ENCODE data around the gene ROBO4. TPM values are rescaled to one million over a fixed set of nuclear protein-coding genes. Genes with fewer than 3 reads are reported as not detected.

Gene ROBO4
- total and polyA plus RNA-seq, 9 of the 15 experiments (the other 6 are each of a cell fraction or from before 2014, with no cell fraction given): not detected

GRCh38 chr11:124841840-124842239 lies 55.8 kb downstream of the ROBO4 start:
- H3K4me3 ChIP-seq: no peak overlapping the region
- intact Hi-C loops (cut with micrococcal nuclease): no loop called here
- no peaks in the 10 kb centered on the region for H3K79me2 ChIP-seq (ENCODE audit: control insufficient read depth, insufficient read depth, low read length)
- no peak overlapping the region for H2AFZ ChIP-seq (ENCODE audit: low read depth, low read length)
- peaks cover 67 to 76% of the 10 kb centered on the region in 2 experiments for H3K27me3 ChIP-seq (ENCODE audit: control insufficient read depth in 2 of 2, insufficient read depth in 2 of 2, low read length in 2 of 2)
- no peaks in the 10 kb centered on the region for H3K9me1 ChIP-seq (ENCODE audit: control insufficient read depth, insufficient read depth, low read length)
- peaks cover 3 to 16% of the 10 kb centered on the region in 2 experiments; a peak in 3 of 5 replicates for H3K4me1 ChIP-seq (replicated peaks in 1 of 2; ENCODE audit: control insufficient read depth in 2 of 2, insufficient read depth in 2 of 2, low read length in 2 of 2)
- 0 out of 2 replicates have a peak, but pooled peaks cover 6% of the 10 kb centered on the region for H4K20me1 ChIP-seq (replicated peaks; ENCODE audit: control insufficient read depth, insufficient read depth, low read length)
- H3K9ac ChIP-seq (ENCODE audit: insufficient read depth in 1 of 2, low read depth in 2 of 2, low read length in 2 of 2): no peak overlapping the region
- FAIRE-seq (no peak), DNase-seq (ENCODE audit: extremely low read depth in 1 of 4, low spot score in 3 of 4) (no peak), ATAC-seq (no peak)
- ChIA-PET CTCF (ENCODE audit: low intra/inter-chr PET ratio) (no interaction called here), POLR2A (no interaction called here)
- in situ Hi-C loops (cut with MboI): loop anchor here (25.0 kb wide), 1 partner anchor 430 kb away; the partner anchor contains the start of gene OR8B4
- no peak overlapping the region for H3K4me2 ChIP-seq (ENCODE audit: insufficient read depth, low read length)
- H3K36me3 ChIP-seq (ENCODE audit: control insufficient read depth, insufficient read depth, low read length): no peaks in the 10 kb centered on the region
- WGBS (ENCODE audit: insufficient coverage, low coverage, missing lambda C conversion rate): 0% methylated on average over 2 of the region's 2 CpGs
- no peak overlapping the region for H3K27ac ChIP-seq (ENCODE audit: extremely low read depth, low read depth, low read length)
- BruUV-seq (replicated peaks): no TSS peak
- H3K9me3 ChIP-seq (replicated peaks; ENCODE audit: control insufficient read depth, insufficient read depth, low read depth, low read length): no peaks in the 10 kb centered on the region
- TF ChIP-seq ZNF311 (CRISPR knock-in tag; IDR thresholded peaks at IDR 0.05) (no peak), ZNF3 (CRISPR knock-in tag; IDR thresholded peaks at IDR 0.05) (no peak), ZNF316 (IDR thresholded peaks at IDR 0.05) (no peak), POU5F1 (IDR thresholded peaks at IDR 0.05; ENCODE audit: borderline replicate concordance, low read depth, low read length, partially characterized antibody) (no peak), HNRNPUL1 (IDR thresholded peaks at IDR 0.05; ENCODE audit: low read length) (no peak), BCL6 (CRISPR knock-in tag; IDR thresholded peaks at IDR 0.05) (no peak), ZNF740 (CRISPR knock-in tag; IDR thresholded peaks at IDR 0.05) (no peak), ZNF740 (tag; IDR thresholded peaks at IDR 0.05) (no peak), FOXA3 (CRISPR knock-in tag; conservative IDR thresholded peaks at IDR 0.05 in 1 of 2, IDR thresholded peaks at IDR 0.05 in 1 of 2) (no peak), ZNF592 (IDR thresholded peaks at IDR 0.05) (no peak), ZZZ3 (IDR thresholded peaks at IDR 0.05) (no peak), ZNF354B (CRISPR knock-in tag; IDR thresholded peaks at IDR 0.05) (no peak), HMBOX1 (IDR thresholded peaks at IDR 0.05) (no peak), KLF10 (CRISPR knock-in tag; IDR thresholded peaks at IDR 0.05) (no peak), HDAC3 (IDR thresholded peaks at IDR 0.05; ENCODE audit: borderline replicate concordance, partially characterized antibody) (no peak), ERF (CRISPR knock-in tag; IDR thresholded peaks at IDR 0.05) (no peak), ZNF277 (CRISPR knock-in tag; IDR thresholded peaks at IDR 0.05; ENCODE audit: borderline replicate concordance) (no peak), OTX1 (CRISPR knock-in tag; IDR thresholded peaks at IDR 0.05) (no peak)

Data from K562 (cell line).